Ovary (tissue), 9 donors: ENCODE measurements around the gene GNB5. TPM values are rescaled to one million over a fixed set of nuclear protein-coding genes. Genes with fewer than 3 reads are reported as not detected.

Experiments
- DNase-seq, 5 donors: peaks; one replicate each; pipeline ENCODE4 v3.0.0-alpha.2; 2019 to 2020
- H3K27ac ChIP-seq, 2 donors: fragments of 200-600 bp; one replicate each; pipeline versions ENCODE4 v1.5.1 to v1.8.0; 2019 to 2022
- H3K27me3 ChIP-seq: fragments of 200-600 bp; one replicate; pipeline ENCODE4 v1.8.0; 2022
- H3K36me3 ChIP-seq: fragments of 200-600 bp; sonication (generic); one replicate; pipeline ENCODE4 v1.5.1; 2019
- H3K4me1 ChIP-seq: one replicate; pipeline ENCODE4 v1.8.1; 2013; ENCODE audit warnings: mild to moderate bottlenecking, moderate library complexity; ENCODE audit not compliant: insufficient read depth
- H3K4me3 ChIP-seq: fragments of 200-600 bp; sonication (generic); one replicate; pipeline ENCODE4 v1.5.1; 2017
- H3K9me3 ChIP-seq, 2 donors: fragments of 200-600 bp in 1 of 2; sonication (generic) in 1 of 2; one replicate each; pipeline versions ENCODE4 v1.5.1 to v1.8.1; 2013 to 2019; ENCODE audit warnings: mild to moderate bottlenecking in 1 of 2, moderate library complexity in 1 of 2
- EP300 ChIP-seq: sonication (generic); formaldehyde crosslinking; IDR thresholded peaks from one replicate; pipeline ENCODE4 v1.6.1; 2017; ENCODE audit warnings: antibody characterized with exemption
- POLR2A ChIP-seq: fragments of 450-650 bp; IDR thresholded peaks from one replicate; pipeline ENCODE4 v1.6.1; 2017; ENCODE audit warnings: antibody characterized with exemption, mild to moderate bottlenecking, moderate library complexity
- WGBS, 3 donors: extraction: QIAGEN DNeasy Blood & Tissue Kit in 1 of 3; methylation state at CpG; one replicate each; pipeline versions ENCODE4 v1.1.5 to v1.1.7; 2013 to 2017; 5-methylcytosine and 5-hydroxymethylcytosine counted together
- intact Hi-C, 4 donors: fragments of 100-400 bp; cut with DNase I; formaldehyde crosslinking; loops; one replicate each; pipeline versions ENCODE4 v1.11.0 to v1.15.1; 2022 to 2023
- polyA plus RNA-seq, 2 donors: library from polyadenylated mRNA; stranded (reverse); fragments of 200-250 nt in 1 of 2; fragments of 350-450 nt in 1 of 2; fragmentation: Illumina TruSeq in 1 of 2; extraction: RNeasy Lipid Tissue Mini Kit (QIAGEN cat#74804) in 1 of 2; gene quantifications; one replicate each; pipeline ENCODE4 v1.2.3, GENCODE V29; 2013 to 2014
- total RNA-seq, 7 donors: library from RNA; depleted of rRNA in 2 of 7; stranded (reverse); fragments of >200 nt in 2 of 7; fragmentation: NEBNext Ultra II Directional in 3 of 7; extraction: Animal tissue kit (Norgen Biotek cat#: 25700) in 3 of 7; gene quantifications; one replicate each; pipeline versions ENCODE4 v1.1.0 to v1.2.4, GENCODE V29; 2016 to 2023
- TF ChIP-seq, protein P1 (sequence below), 3 donors: fragments of 450-650 bp in 2 of 3; fragments of 200-600 bp in 1 of 3; IDR thresholded peaks; one replicate each; pipeline versions ENCODE4 v1.5.1 to v1.8.0; 2016 to 2022; ENCODE audit warnings: antibody characterized with exemption in 3 of 3, mild to moderate bottlenecking in 1 of 3
- donor health status: DM: no; HTN: no; CAD: no; lungs with moderate emphysema.
- donor health status: DM: no; HTN: no; CAD: no.
- donor health status: Bipolar disorder and iron deficiency.
- donor health status: DM: yes; HTN: yes; CAD: no.
- donor health status: DM: no; HTN: no; CAD: no.
- donor health status: DM: yes; HTN: yes; CAD: no.

Gene GNB5
- total and polyA plus RNA-seq, 9 donors: 49.2 to 101 (median 64.8) TPM

DNA sequence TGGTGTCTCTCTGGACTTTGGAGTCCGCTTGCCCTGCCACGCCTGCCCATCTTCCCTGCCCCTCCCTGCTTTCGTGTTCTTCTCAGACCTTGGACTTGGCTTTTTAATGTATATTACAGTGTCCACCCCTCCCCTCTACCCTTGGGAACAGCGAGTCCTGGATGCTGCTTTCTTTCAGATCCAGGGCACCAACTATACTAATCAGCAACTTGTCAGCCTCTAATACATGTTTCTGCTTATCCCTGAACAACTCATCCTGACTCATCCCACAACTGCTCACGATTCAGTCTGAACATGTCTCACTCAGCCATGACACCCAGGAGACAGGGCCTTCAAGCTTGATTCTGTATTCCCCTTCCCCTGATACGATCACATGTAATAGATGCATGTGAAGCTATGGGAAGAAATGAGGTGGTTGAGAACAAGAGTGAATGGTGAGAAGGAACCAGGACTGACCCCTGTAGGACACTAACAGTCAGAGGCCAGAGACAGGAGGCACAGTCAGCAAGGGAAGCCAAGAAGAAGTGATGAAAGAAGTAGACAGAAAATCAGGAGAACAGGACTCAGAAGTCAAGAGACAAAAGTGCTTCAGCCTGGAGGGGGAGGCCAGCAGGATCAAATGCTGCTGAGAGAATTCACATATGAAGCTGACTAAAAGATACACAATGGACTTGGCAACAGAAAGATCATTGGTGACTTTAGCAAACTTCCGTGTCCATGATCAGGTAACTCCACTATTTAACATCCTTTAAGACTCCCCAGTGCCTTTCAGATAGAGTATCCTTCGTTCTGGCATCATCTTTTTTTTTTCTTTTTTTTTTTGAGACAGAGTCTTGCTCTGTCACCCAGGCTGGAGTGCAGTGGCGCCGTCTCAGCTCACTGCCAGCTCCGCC lies 114.1 kb downstream of the GNB5 start:
- H3K27me3 ChIP-seq: no peaks in the 10 kb centered on the region
- H3K27ac ChIP-seq: no peak overlapping the region
- no peak for DNase-seq
- no peaks in the 10 kb centered on the region for H3K4me1 ChIP-seq
- H3K4me3 ChIP-seq: no peak overlapping the region
- intact Hi-C loops: loop anchor here in 1 of 4 donors (10.0 kb wide), 1 partner anchor 112 kb away; no protein-coding TSS in a partner anchor
- 82 to 87% (median 86%) methylated on average over 11 of the region's 11 CpGs for WGBS, 3 donors
- H3K36me3 ChIP-seq: no peaks in the 10 kb centered on the region
- H3K9me3 ChIP-seq: no peaks in the 10 kb centered on the region
- no peak for TF ChIP-seq EP300
- TF ChIP-seq, protein P1, sequence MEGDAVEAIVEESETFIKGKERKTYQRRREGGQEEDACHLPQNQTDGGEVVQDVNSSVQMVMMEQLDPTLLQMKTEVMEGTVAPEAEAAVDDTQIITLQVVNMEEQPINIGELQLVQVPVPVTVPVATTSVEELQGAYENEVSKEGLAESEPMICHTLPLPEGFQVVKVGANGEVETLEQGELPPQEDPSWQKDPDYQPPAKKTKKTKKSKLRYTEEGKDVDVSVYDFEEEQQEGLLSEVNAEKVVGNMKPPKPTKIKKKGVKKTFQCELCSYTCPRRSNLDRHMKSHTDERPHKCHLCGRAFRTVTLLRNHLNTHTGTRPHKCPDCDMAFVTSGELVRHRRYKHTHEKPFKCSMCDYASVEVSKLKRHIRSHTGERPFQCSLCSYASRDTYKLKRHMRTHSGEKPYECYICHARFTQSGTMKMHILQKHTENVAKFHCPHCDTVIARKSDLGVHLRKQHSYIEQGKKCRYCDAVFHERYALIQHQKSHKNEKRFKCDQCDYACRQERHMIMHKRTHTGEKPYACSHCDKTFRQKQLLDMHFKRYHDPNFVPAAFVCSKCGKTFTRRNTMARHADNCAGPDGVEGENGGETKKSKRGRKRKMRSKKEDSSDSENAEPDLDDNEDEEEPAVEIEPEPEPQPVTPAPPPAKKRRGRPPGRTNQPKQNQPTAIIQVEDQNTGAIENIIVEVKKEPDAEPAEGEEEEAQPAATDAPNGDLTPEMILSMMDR (IDR thresholded peaks at IDR 0.05): no peak
- no peak for TF ChIP-seq POLR2A

DNA sequence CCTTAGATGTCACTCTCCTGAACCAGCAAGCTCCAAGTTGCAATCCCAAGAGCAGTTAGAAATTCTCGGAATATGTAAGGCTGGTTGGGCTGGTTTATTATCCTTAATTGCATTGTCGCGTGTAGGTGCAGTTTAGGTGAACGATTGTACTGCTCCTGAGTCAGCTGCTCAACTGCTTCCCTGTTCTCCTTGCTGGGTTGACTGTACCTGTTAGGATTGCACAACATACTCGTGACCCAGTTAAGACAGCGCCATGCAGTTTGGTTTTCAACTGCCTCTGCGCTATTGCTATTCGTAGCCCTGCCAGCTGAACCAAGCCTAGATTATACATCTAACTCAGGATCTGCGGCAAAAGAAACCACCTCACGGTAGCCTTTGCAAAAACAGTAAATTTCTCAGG lies 119.6 kb downstream of the GNB5 start:
- intact Hi-C loops: loop anchor here in 1 of 4 donors (10.0 kb wide), 1 partner anchor 107 kb away; no protein-coding TSS in a partner anchor
- H3K27me3 ChIP-seq: no peaks in the 10 kb centered on the region
- no peaks in the 10 kb centered on the region for H3K9me3 ChIP-seq
- H3K36me3 ChIP-seq: no peaks in the 10 kb centered on the region
- H3K4me1 ChIP-seq: no peaks in the 10 kb centered on the region
- DNase-seq: no peak
- WGBS, 3 donors: 85 to 89% (median 89%) methylated on average over 10 of the region's 10 CpGs
- TF ChIP-seq EP300 (no peak), POLR2A (no peak)
- TF ChIP-seq, protein P1 (IDR thresholded peaks at IDR 0.05): no peak
- no peak overlapping the region for H3K27ac ChIP-seq
- no peak overlapping the region for H3K4me3 ChIP-seq

DNA sequence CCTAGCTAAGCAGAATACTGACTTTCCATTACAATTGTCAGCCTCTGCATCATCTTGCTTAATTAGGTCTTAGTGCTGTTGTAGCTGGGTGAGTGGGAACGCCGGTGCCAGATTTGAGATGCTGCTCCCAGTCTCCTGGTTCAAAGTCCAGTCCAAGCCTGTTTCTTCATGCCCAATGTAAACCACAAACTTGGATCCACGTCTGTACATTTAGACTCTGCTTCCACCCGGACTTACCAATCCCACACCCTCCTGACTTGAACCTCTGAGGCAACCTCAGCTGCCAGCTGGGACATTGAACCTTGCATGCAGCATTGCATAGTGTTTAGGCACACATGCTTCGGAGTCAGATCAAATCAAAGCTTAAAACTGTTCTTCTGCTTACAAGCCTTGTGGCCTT lies 121.6 kb downstream of the GNB5 start:
- intact Hi-C loops: no loop called here
- Histone ChIP-seq H3K27ac (no peak overlapping the region), H3K36me3 (no peaks in the 10 kb centered on the region), H3K27me3 (no peaks in the 10 kb centered on the region), H3K9me3 (no peaks in the 10 kb centered on the region), H3K4me1 (no peaks in the 10 kb centered on the region), H3K4me3 (no peak overlapping the region)
- WGBS, 3 donors: 77 to 87% (median 86%) methylated on average over 5 of the region's 5 CpGs
- TF ChIP-seq, protein P1 (IDR thresholded peaks at IDR 0.05): no peak
- TF ChIP-seq POLR2A: no peak
- TF ChIP-seq EP300: no peak
- no peak for DNase-seq

DNA sequence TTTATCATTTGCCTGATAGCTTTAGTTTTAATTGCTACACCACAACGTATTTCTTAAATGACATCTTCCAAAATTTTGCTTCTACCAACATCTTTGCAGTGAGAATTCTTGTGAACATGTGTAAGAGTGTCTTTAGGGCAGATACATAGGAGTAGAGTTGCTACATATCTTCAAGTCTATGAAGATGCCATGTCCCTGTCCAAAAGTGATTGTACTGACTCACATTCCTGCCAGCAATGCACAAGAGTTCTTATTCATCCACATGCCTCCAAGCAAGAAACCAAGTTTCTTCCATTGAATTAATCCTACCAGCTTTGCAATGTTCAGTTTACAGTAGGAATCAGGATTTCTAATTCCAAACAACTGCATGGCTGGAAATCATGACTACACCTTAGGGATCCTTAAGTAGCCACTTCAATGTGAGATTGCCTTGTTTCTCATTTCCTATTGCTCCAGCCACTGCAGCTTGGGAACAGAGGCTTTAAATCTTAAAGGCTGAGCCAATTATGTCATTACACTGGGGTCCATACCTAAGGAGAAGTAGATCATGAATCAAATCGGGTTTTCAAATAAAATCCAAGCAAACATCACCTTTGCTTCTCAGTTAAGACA lies 123.1 kb downstream of the GNB5 start:
- Histone ChIP-seq H3K9me3 (no peaks in the 10 kb centered on the region), H3K27me3 (no peaks in the 10 kb centered on the region), H3K4me1 (no peaks in the 10 kb centered on the region), H3K27ac (no peak overlapping the region), H3K4me3 (no peak overlapping the region), H3K36me3 (no peaks in the 10 kb centered on the region)
- intact Hi-C loops: no loop called here
- WGBS, 3 donors: 51 to 67% (median 54%) methylated on average over 2 of the region's 2 CpGs
- no peak for DNase-seq
- TF ChIP-seq EP300: no peak

DNA sequence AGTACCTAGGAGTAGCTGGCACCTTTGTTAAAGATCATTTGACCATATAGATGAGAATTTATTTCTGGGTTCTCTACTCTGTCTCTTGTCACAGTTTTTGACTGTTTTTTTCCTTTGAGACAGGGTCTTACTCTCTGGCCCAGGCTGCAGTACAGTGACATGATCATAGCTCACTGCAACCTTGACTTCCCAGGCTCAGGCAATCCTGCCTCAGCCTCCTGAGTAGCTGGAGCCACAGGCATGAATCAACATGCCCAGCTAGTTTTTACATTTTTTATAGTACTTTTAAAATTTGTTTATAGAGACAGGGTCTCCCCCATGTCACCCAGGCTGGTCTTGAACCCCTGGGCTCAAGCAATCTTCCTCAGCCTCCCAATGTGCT lies 123.7 kb downstream of the GNB5 start:
- H3K9me3 ChIP-seq: no peaks in the 10 kb centered on the region
- H3K36me3 ChIP-seq: no peaks in the 10 kb centered on the region
- H3K4me3 ChIP-seq: no peak overlapping the region
- H3K27me3 ChIP-seq: no peaks in the 10 kb centered on the region
- H3K27ac ChIP-seq: no peak overlapping the region
- H3K4me1 ChIP-seq: no peaks in the 10 kb centered on the region
- intact Hi-C loops: no loop called here
- TF ChIP-seq EP300 (no peak), POLR2A (no peak)
- TF ChIP-seq, protein P1 (IDR thresholded peaks at IDR 0.05): no peak
- no peak for DNase-seq
